OCI-LY3 (cell line): ENCODE data around the gene SYTL3.

ENCODE experiments used
- CTCF ChIP-seq: fragments of 200-600, 300-600 bp; sonication (generic); IDR thresholded peaks from 2 replicates; pipeline ENCODE4 v1.5.1; 2014; ENCODE audit warnings: antibody characterized with exemption, low read length, low read depth
- EZH2phosphoT487 ChIP-seq: fragments of 200-600 bp; shearing (Covaris generic); IDR thresholded peaks from 2 replicates; pipeline ENCODE4 v1.6.1; 2018; ENCODE audit warnings: antibody characterized with exemption, mixed run types, low read depth

GRCh38 chr6:158655569-158656450 is 6.0 kb downstream of the SYTL3 start:
- TF ChIP-seq CTCF (no peak), EZH2phosphoT487 (no peak)
